T-helper 17 cell (primary cell): ENCODE results near the gene FHIP2A. TPM values are rescaled to one million over a fixed set of nuclear protein-coding genes. Genes with fewer than 3 reads are reported as not detected.

Source experiments
- total RNA-seq, 4 donors: library from RNA in 2 of 4; stranded (reverse) in 2 of 4; gene quantifications; one replicate each; pipeline ENCODE4 v1.2.3 and lab custom pipeline; 2022 to 2026

FHIP2A gene
- total RNA-seq, 2 donors from 2014 or later: 35.4 to 65.3 TPM

Other genes with a start within 250 kb of the FHIP2A start
- gene ABLIM1, start 163.5 kb upstream of the FHIP2A start, total RNA-seq: 100 to 1,000 TPM; 141 to 184 TPM
- gene TRUB1, start 116.4 kb downstream of the FHIP2A start, total RNA-seq: 10 to 100 TPM in 1 of 2 donors, 1 to 10 TPM in 1; 7.5 to 10.5 TPM